K562 (cell line): Measurements from ENCODE around the gene HPCAL1. TPM values are rescaled to one million over a fixed set of nuclear protein-coding genes. Genes with fewer than 3 reads are reported as not detected.
A peak's percentile ranks its signal among the peaks of the same experiment; 100 is the strongest.

Source experiments
- CBFB ChIP-seq: sonication (generic); formaldehyde crosslinking; IDR thresholded peaks from 2 replicates; pipeline ENCODE4 v1.4.0; 2020; ENCODE audit warnings: mild to moderate bottlenecking, missing genetic modification reagents
- CBX1 ChIP-seq: sonication (generic); IDR thresholded peaks from 2 replicates; pipeline ENCODE4 v1.6.1; 2016; ENCODE audit warnings: antibody characterized with exemption, low read depth, mild to moderate bottlenecking
- CCNT2 ChIP-seq: IDR thresholded peaks from 2 replicates; pipeline ENCODE4 v1.6.1; 2011; ENCODE audit warnings: borderline replicate concordance, low read depth, mild to moderate bottlenecking, moderate library complexity, mixed read lengths, low read length; ENCODE audit not compliant: insufficient read length; ENCODE audit errors: extremely low read depth
- GATAD2A ChIP-seq: fragments of 450-650 bp; IDR thresholded peaks from 2 replicates; pipeline ENCODE4 v1.6.1; 2017
- ILK ChIP-seq: fragments of 450-650 bp; IDR thresholded peaks from 2 replicates; pipeline ENCODE4 v1.6.1; 2016; ENCODE audit warnings: missing genetic modification characterization, low read depth, mild to moderate bottlenecking, missing compliant biosample characterization, moderate library complexity, borderline replicate concordance
- MAFK ChIP-seq: IDR thresholded peaks from 2 replicates; pipeline ENCODE4 v1.6.1; 2011; ENCODE audit warnings: low read length, improper control_type of control experiment
- MTA3 ChIP-seq: fragments of 450-650 bp; formaldehyde crosslinking; IDR thresholded peaks from 2 replicates; pipeline ENCODE4 v1.6.1; 2017; ENCODE audit warnings: mild to moderate bottlenecking, borderline replicate concordance
- RBM39 ChIP-seq: fragments of 200-400 bp; formaldehyde crosslinking; optimal IDR thresholded peaks from 2 replicates; pipeline ENCODE3; 2018; ENCODE audit warnings: low read depth, low read length
- SIRT6 ChIP-seq: IDR thresholded peaks from one replicate; pipeline ENCODE4 v1.6.1; 2012; ENCODE audit warnings: low read depth, mild to moderate bottlenecking, control low read depth, inconsistent platforms, low read length, moderate library complexity
- SRSF3 ChIP-seq: fragments of 200-400 bp; formaldehyde crosslinking; IDR thresholded peaks from 2 replicates; pipeline ENCODE4 v1.6.1; 2016; ENCODE audit warnings: mild to moderate bottlenecking, low read length, moderate library complexity; ENCODE audit not compliant: insufficient read depth
- YY1 ChIP-seq, 3 experiments: IDR thresholded peaks; 2 replicates each; pipeline ENCODE4 v1.6.1; 2011; ENCODE audit warnings: low read length in 2 of 3, mild to moderate bottlenecking in 2 of 3, moderate library complexity in 2 of 3, borderline replicate concordance in 1 of 3, control low read depth in 1 of 3, low read depth in 1 of 3; ENCODE audit not compliant: insufficient read depth in 3 of 3, insufficient replicate concordance in 2 of 3, control insufficient read depth in 1 of 3, insufficient read length in 1 of 3; ENCODE audit errors: extremely low read depth in 1 of 3
- polyA plus RNA-seq, 8 experiments: library from polyadenylated mRNA; depleted of rRNA in 4 of 8; stranded (reverse) in 5 of 8; unstranded in 3 of 8; fragments of >200 nt; fragmentation: Nextera tagmentation in 2 of 8; fragmentation: Illumina TruSeq in 1 of 8; extraction: Ambion mirVana in 2 of 8; extraction: Trizol in 1 of 8; gene quantifications; 2 replicates each; pipeline versions ENCODE4 v1.2.1 to v1.2.3, GENCODE V29; 2011 to 2014; ENCODE audit warnings: inconsistent platforms in 1 of 8, missing spikeins in 1 of 8
- total RNA-seq, 7 experiments: library from RNA; depleted of rRNA in 6 of 7; stranded (reverse); fragments of >200 nt in 6 of 7; fragmentation: Illumina TruSeq in 2 of 7; extraction: Trizol in 2 of 7; gene quantifications; 2 replicates each; pipeline versions ENCODE4 v1.2.1 to v1.2.3, GENCODE V29; 2011 to 2021; ENCODE audit warnings: low replicate concordance in 1 of 7
- TF ChIP-seq, protein P1 (sequence below): fragments of 450-650 bp; IDR thresholded peaks from 2 replicates; pipeline ENCODE4 v1.6.1; 2016; ENCODE audit warnings: borderline replicate concordance
- TF ChIP-seq, protein P2 (sequence below), 2 experiments: fragments of 250-450 bp in 1 of 2; fragments of 450-650 bp in 1 of 2; sonication (Bioruptor Pico) in 1 of 2; IDR thresholded peaks; 2 replicates each; pipeline versions ENCODE4 v1.6.1 to v1.8.0; 2016 to 2021; ENCODE audit warnings: mild to moderate bottlenecking in 2 of 2, moderate library complexity in 2 of 2, missing compliant biosample characterization in 1 of 2, missing genetic modification characterization in 1 of 2
- TF ChIP-seq, protein P3 (sequence below): IDR thresholded peaks from 3 replicates; pipeline ENCODE4 v1.6.1; 2011; ENCODE audit warnings: borderline replicate concordance, mild to moderate bottlenecking; ENCODE audit not compliant: insufficient read length, insufficient read depth
- TF ChIP-seq, protein P4 (sequence below): fragments of 250-450 bp; sonication (Bioruptor Pico); IDR thresholded peaks from 2 replicates; pipeline ENCODE4 v1.5.0; 2021; ENCODE audit warnings: mild to moderate bottlenecking, borderline replicate concordance
- TF ChIP-seq, protein P5 (sequence below): fragments of 200-400 bp; formaldehyde crosslinking; IDR thresholded peaks from 2 replicates; pipeline ENCODE4 v1.6.1; 2017; ENCODE audit warnings: mild to moderate bottlenecking, low read depth, low read length, moderate library complexity

HPCAL1 gene
- total and polyA plus RNA-seq, 9 of the 15 experiments (the other 6 are each of a cell fraction or from before 2014, with no cell fraction given), result 2.7 to 65.5 (median 23.9) TPM

DNA sequence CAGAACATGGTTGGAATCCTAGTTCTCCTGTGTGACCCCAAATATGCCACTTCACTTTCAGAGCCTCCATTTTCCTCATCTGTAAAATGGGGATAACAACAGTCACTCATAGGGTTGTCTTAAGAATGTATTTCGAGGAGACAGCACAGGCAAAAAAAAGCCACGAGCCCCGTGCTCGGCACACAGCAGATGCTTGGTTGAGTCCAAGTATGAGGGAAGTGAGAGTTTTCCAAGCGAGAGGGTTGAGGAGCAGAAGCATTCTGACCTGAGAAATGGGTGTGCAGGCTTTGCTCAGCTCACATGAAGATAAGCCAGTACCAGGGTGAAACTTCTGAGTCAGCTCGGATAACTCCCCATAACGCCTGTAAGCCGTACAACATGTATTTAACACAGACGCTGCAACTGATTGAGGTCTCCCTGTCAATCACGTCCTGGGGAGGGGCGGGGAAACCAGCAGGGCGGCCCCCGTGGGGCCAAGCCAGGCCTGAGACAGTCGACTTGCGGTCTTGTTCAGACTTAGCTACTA, 168.4 kb downstream of the HPCAL1 start (continued):
- TF ChIP-seq, protein P1, sequence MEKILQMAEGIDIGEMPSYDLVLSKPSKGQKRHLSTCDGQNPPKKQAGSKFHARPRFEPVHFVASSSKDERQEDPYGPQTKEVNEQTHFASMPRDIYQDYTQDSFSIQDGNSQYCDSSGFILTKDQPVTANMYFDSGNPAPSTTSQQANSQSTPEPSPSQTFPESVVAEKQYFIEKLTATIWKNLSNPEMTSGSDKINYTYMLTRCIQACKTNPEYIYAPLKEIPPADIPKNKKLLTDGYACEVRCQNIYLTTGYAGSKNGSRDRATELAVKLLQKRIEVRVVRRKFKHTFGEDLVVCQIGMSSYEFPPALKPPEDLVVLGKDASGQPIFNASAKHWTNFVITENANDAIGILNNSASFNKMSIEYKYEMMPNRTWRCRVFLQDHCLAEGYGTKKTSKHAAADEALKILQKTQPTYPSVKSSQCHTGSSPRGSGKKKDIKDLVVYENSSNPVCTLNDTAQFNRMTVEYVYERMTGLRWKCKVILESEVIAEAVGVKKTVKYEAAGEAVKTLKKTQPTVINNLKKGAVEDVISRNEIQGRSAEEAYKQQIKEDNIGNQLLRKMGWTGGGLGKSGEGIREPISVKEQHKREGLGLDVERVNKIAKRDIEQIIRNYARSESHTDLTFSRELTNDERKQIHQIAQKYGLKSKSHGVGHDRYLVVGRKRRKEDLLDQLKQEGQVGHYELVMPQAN, result no peak
- TF ChIP-seq SRSF3 (no peak), SIRT6 (no peak), CCNT2 (no peak), YY1 (IDR thresholded peaks at IDR 0.05; ENCODE audit: borderline replicate concordance in 1 of 3, control insufficient read depth in 1 of 3, extremely low read depth in 1 of 3, insufficient read depth in 3 of 3, insufficient read length in 1 of 3, insufficient replicate concordance in 2 of 3, low read depth in 1 of 3, low read length in 2 of 3) (peak in 1 of 3 experiments; percentile 8), CBFB (CRISPR knock-in tag) (no peak), CBX1 (peak; percentile 75; the same call in 1 of the 2 replicates), ILK (no peak), MAFK (peak; percentile 12; the same call in 1 of the 2 replicates), GATAD2A (no peak), MTA3 (no peak), RBM39 (no peak)
- TF ChIP-seq, protein P2, sequence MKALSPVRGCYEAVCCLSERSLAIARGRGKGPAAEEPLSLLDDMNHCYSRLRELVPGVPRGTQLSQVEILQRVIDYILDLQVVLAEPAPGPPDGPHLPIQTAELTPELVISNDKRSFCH (CRISPR knock-in tag; IDR thresholded peaks at IDR 0.05), result no peak
- TF ChIP-seq, protein P2 (tag; IDR thresholded peaks at IDR 0.05), result no peak
- TF ChIP-seq, protein P3, sequence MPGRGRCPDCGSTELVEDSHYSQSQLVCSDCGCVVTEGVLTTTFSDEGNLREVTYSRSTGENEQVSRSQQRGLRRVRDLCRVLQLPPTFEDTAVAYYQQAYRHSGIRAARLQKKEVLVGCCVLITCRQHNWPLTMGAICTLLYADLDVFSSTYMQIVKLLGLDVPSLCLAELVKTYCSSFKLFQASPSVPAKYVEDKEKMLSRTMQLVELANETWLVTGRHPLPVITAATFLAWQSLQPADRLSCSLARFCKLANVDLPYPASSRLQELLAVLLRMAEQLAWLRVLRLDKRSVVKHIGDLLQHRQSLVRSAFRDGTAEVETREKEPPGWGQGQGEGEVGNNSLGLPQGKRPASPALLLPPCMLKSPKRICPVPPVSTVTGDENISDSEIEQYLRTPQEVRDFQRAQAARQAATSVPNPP, result no peak
- TF ChIP-seq, protein P4, sequence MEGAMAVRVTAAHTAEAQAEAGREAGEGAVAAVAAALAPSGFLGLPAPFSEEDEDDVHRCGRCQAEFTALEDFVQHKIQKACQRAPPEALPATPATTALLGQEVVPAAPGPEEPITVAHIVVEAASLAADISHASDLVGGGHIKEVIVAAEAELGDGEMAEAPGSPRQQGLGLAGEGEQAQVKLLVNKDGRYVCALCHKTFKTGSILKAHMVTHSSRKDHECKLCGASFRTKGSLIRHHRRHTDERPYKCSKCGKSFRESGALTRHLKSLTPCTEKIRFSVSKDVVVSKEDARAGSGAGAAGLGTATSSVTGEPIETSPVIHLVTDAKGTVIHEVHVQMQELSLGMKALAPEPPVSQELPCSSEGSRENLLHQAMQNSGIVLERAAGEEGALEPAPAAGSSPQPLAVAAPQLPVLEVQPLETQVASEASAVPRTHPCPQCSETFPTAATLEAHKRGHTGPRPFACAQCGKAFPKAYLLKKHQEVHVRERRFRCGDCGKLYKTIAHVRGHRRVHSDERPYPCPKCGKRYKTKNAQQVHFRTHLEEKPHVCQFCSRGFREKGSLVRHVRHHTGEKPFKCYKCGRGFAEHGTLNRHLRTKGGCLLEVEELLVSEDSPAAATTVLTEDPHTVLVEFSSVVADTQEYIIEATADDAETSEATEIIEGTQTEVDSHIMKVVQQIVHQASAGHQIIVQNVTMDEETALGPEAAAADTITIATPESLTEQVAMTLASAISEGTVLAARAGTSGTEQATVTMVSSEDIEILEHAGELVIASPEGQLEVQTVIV (CRISPR knock-in tag), result no peak
- TF ChIP-seq, protein P5, sequence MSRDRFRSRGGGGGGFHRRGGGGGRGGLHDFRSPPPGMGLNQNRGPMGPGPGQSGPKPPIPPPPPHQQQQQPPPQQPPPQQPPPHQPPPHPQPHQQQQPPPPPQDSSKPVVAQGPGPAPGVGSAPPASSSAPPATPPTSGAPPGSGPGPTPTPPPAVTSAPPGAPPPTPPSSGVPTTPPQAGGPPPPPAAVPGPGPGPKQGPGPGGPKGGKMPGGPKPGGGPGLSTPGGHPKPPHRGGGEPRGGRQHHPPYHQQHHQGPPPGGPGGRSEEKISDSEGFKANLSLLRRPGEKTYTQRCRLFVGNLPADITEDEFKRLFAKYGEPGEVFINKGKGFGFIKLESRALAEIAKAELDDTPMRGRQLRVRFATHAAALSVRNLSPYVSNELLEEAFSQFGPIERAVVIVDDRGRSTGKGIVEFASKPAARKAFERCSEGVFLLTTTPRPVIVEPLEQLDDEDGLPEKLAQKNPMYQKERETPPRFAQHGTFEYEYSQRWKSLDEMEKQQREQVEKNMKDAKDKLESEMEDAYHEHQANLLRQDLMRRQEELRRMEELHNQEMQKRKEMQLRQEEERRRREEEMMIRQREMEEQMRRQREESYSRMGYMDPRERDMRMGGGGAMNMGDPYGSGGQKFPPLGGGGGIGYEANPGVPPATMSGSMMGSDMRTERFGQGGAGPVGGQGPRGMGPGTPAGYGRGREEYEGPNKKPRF, result no peak
